Ishikawa (cell line): ENCODE data around the gene COL9A1.

Experiments
- CEBPB ChIP-seq: IDR thresholded peaks from 2 replicates; pipeline ENCODE4 v1.6.1; 2012
- CREB1 ChIP-seq: IDR thresholded peaks from 2 replicates; pipeline ENCODE4 v1.6.1; 2012; ENCODE audit warnings: low read depth
- EGR1 ChIP-seq: IDR thresholded peaks from 2 replicates; pipeline ENCODE4 v1.6.1; 2012
- EP300 ChIP-seq: IDR thresholded peaks from 2 replicates; pipeline ENCODE4 v1.6.1; 2012; ENCODE audit warnings: borderline replicate concordance
- FOXM1 ChIP-seq: IDR thresholded peaks from 2 replicates; pipeline ENCODE4 v1.6.1; 2012; ENCODE audit warnings: low read depth, borderline replicate concordance
- NFIC ChIP-seq: IDR thresholded peaks from 2 replicates; pipeline ENCODE4 v1.6.1; 2012
- RAD21 ChIP-seq: IDR thresholded peaks from 2 replicates; pipeline ENCODE4 v1.6.1; 2012; ENCODE audit warnings: low read depth
- TAF1 ChIP-seq: IDR thresholded peaks from 2 replicates; pipeline ENCODE4 v1.6.1; 2012; ENCODE audit warnings: low read depth, mild to moderate bottlenecking
- TCF12 ChIP-seq: IDR thresholded peaks from 2 replicates; pipeline ENCODE4 v1.6.1; 2012; ENCODE audit warnings: low read depth
- TEAD4 ChIP-seq: IDR thresholded peaks from 2 replicates; pipeline ENCODE4 v1.6.1; 2012
- YY1 ChIP-seq: IDR thresholded peaks from 2 replicates; pipeline ENCODE4 v1.6.1; 2012; ENCODE audit warnings: low read depth
- ZBTB7A ChIP-seq: IDR thresholded peaks from 2 replicates; pipeline ENCODE4 v1.6.1; 2012; ENCODE audit warnings: low read depth
- TF ChIP-seq, protein P1 (sequence below): IDR thresholded peaks from 2 replicates; pipeline ENCODE4 v1.6.1; 2012
- TF ChIP-seq, protein P2 (sequence below): IDR thresholded peaks from 2 replicates; pipeline ENCODE4 v1.6.1; 2012; ENCODE audit warnings: low read depth, mild to moderate bottlenecking
- TF ChIP-seq, protein P3 (sequence below): IDR thresholded peaks from 2 replicates; pipeline ENCODE4 v1.6.1; 2012

COL9A1 gene

DNA sequence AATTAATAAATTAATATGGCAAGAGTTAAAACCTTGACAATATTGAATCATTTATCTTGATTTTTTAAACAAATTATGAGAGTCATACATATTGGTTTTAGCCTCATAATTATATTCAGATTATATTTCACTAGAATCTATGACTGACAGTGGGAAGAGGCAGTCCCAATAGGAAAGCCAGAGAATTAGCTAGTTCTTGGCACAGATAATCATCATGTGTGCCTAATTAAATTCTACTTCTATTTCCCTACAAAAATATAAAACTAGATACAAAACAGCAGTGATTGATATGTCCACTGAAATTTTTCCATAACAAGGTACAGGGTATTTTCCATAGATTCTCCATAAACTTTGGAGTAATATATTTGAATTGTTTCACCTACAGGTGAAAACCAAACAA is 38.6 kb downstream of the COL9A1 start:
- TF ChIP-seq CEBPB (no peak), TAF1 (no peak), RAD21 (no peak), ZBTB7A (no peak), TEAD4 (no peak), YY1 (no peak), TCF12 (no peak), EP300 (no peak), EGR1 (no peak), NFIC (no peak), CREB1 (no peak), FOXM1 (no peak)
- TF ChIP-seq, protein P1, sequence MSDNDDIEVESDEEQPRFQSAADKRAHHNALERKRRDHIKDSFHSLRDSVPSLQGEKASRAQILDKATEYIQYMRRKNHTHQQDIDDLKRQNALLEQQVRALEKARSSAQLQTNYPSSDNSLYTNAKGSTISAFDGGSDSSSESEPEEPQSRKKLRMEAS = no peak
- TF ChIP-seq, protein P2, sequence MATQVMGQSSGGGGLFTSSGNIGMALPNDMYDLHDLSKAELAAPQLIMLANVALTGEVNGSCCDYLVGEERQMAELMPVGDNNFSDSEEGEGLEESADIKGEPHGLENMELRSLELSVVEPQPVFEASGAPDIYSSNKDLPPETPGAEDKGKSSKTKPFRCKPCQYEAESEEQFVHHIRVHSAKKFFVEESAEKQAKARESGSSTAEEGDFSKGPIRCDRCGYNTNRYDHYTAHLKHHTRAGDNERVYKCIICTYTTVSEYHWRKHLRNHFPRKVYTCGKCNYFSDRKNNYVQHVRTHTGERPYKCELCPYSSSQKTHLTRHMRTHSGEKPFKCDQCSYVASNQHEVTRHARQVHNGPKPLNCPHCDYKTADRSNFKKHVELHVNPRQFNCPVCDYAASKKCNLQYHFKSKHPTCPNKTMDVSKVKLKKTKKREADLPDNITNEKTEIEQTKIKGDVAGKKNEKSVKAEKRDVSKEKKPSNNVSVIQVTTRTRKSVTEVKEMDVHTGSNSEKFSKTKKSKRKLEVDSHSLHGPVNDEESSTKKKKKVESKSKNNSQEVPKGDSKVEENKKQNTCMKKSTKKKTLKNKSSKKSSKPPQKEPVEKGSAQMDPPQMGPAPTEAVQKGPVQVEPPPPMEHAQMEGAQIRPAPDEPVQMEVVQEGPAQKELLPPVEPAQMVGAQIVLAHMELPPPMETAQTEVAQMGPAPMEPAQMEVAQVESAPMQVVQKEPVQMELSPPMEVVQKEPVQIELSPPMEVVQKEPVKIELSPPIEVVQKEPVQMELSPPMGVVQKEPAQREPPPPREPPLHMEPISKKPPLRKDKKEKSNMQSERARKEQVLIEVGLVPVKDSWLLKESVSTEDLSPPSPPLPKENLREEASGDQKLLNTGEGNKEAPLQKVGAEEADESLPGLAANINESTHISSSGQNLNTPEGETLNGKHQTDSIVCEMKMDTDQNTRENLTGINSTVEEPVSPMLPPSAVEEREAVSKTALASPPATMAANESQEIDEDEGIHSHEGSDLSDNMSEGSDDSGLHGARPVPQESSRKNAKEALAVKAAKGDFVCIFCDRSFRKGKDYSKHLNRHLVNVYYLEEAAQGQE = no peak
- TF ChIP-seq, protein P3, sequence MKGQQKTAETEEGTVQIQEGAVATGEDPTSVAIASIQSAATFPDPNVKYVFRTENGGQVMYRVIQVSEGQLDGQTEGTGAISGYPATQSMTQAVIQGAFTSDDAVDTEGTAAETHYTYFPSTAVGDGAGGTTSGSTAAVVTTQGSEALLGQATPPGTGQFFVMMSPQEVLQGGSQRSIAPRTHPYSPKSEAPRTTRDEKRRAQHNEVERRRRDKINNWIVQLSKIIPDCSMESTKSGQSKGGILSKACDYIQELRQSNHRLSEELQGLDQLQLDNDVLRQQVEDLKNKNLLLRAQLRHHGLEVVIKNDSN = no peak

DNA sequence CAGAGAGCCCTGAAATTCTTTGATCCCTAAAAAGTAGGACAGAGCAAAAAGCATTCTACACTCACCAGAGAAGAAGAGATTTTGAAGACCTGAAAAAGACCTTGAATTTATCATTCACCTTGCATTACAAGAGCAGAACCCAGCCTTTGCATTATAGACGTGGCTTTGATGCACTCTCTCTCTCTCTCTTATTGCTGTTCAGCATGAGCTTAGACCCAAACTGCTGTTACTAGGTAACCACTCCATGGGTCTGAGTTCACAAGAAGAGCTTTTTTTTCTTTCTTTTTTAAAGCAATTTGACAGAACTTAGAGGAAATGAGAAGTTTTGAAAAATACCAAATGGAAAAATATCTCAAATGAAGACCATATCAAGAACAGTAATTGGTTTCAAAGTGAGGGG is 44.4 kb downstream of the COL9A1 start:
- TF ChIP-seq, protein P1 = no peak
- TF ChIP-seq TAF1 (no peak), YY1 (no peak), NFIC (no peak), ZBTB7A (no peak), EP300 (no peak), TCF12 (no peak), CREB1 (no peak), TEAD4 (no peak), FOXM1 (no peak), RAD21 (no peak), EGR1 (no peak), CEBPB (no peak)
- TF ChIP-seq, protein P3 = no peak
- TF ChIP-seq, protein P2 = no peak

DNA sequence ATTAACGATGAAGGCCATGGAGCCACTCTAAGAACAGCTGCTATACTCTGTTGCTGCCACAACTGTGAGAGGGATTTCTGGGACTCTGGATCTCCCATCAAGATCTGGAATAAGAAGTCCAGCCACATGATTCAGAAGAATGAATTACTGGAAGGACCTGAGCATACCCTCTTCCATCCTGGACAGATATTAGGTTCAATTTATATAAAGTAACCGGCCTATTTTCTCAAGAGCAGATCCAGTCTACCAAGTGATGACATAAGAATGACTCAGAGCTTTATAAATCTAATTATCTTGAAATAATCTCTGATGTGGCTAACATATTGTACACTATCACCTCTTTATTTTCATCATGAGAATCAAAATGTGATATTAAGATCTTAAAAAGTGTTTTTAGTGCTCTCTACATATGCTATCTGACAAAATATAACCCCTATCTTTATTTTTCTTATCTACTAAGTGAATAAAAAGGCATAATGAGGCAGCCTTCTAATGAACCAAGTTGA is 45.1 kb downstream of the COL9A1 start:
- TF ChIP-seq ZBTB7A = no peak
- no peak for TF ChIP-seq FOXM1
- no peak for TF ChIP-seq RAD21
- no peak for TF ChIP-seq CREB1
- no peak for TF ChIP-seq CEBPB
- TF ChIP-seq, protein P1 = no peak
- TF ChIP-seq YY1 = no peak
- TF ChIP-seq NFIC = no peak
- TF ChIP-seq EGR1 = no peak
- TF ChIP-seq EP300 = no peak
- no peak for TF ChIP-seq TEAD4
- no peak for TF ChIP-seq TAF1
- TF ChIP-seq, protein P3 = no peak
- no peak for TF ChIP-seq TCF12
- TF ChIP-seq, protein P2 = no peak

DNA sequence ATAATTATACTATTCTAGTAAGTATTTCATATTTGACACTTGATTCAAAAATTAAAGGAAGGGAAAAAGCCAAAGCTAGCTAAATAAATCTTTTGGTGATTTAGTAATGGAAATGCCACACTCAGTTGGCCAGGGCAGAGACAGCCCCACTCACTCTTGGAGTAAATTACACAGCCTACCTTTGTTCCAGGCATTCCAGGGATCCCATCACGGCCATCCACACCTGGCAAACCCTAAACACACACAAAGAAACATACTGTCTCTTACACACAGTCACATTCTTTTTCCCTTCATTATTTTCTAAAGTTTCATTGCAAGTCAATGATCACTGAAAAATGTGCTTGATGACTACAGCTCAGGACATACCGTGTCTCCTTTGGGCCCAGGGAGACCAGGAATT is 48.1 kb downstream of the COL9A1 start:
- TF ChIP-seq FOXM1 (no peak), EP300 (no peak), NFIC (no peak), TEAD4 (no peak), TCF12 (no peak), CEBPB (no peak), CREB1 (no peak), EGR1 (no peak)
- TF ChIP-seq, protein P1 = no peak
